IMR-90 (cell line): Measurements from ENCODE around the gene GNA15. TPM values are rescaled to one million over a fixed set of nuclear protein-coding genes. Genes with fewer than 3 reads are reported as not detected.

ENCODE experiments used
- ATAC-seq: fragments of 200-7000 bp; cut with Tn5 transposase; 2 replicates; pipeline ENCODE4 v1.9.1; 2020; ENCODE audit warnings: low read depth, mild to moderate bottlenecking, moderate library complexity
- BruUV-seq: library from RNA; stranded (reverse); fragments of 400-500 nt; replicated peaks from 2 replicates; lab custom pipeline; 2021; lab: Mats Ljungman, UMichigan
- CTCF ChIA-PET: fragments of 300-600 bp; formaldehyde crosslinking; extraction: SDS; loops from one replicate; lab custom pipeline; 2021; ENCODE audit warnings: antibody characterized with exemption; lab: Yijun Ruan, JAX
- POLR2A ChIA-PET: fragments of 300-600 bp; sonication (Branson Sonifier 250); formaldehyde crosslinking; loops from one replicate; lab custom pipeline; 2022; ENCODE audit warnings: antibody characterized with exemption; ENCODE audit not compliant: unreplicated experiment; lab: Charles Lee
- DNase-seq: peaks from one replicate; pipeline ENCODE4 v3.0.0; 2013
- H2AFZ ChIP-seq: replicated peaks from 2 replicates; pipeline ENCODE3; 2013; ENCODE audit warnings: low read length, mild to moderate bottlenecking; ENCODE audit not compliant: poor library complexity
- H2AK5ac ChIP-seq: 2 replicates; pipeline ENCODE4 v1.6.1; 2013; ENCODE audit warnings: low read depth, low read length, inconsistent platforms
- H2AK9ac ChIP-seq: replicated peaks from 2 replicates; pipeline ENCODE3; 2013; ENCODE audit warnings: mild to moderate bottlenecking, low read depth, low read length, moderate library complexity; ENCODE audit not compliant: poor library complexity
- H2BK120ac ChIP-seq: 2 replicates; pipeline ENCODE4 v1.6.1; 2013; ENCODE audit warnings: low read depth, low read length, inconsistent platforms
- H2BK15ac ChIP-seq: 3 replicates; pipeline ENCODE4 v1.6.1; 2013; ENCODE audit warnings: low read depth, low read length, inconsistent platforms
- H2BK20ac ChIP-seq: 2 replicates; pipeline ENCODE4 v1.6.1; 2013; ENCODE audit warnings: low read depth, mild to moderate bottlenecking, inconsistent platforms, low read length, moderate library complexity
- H2BK5ac ChIP-seq: 2 replicates; pipeline ENCODE4 v1.6.1; 2013; ENCODE audit warnings: mild to moderate bottlenecking, low read depth, low read length, inconsistent platforms; ENCODE audit not compliant: poor library complexity, severe bottlenecking
- H3K14ac ChIP-seq: replicated peaks from 2 replicates; pipeline ENCODE4 v1.6.1; 2013; ENCODE audit warnings: low read depth, low read length, inconsistent platforms
- H3K18ac ChIP-seq: 2 replicates; pipeline ENCODE4 v1.6.1; 2013; ENCODE audit warnings: low read depth, low read length, control low read depth
- H3K23ac ChIP-seq: 2 replicates; pipeline ENCODE4 v1.6.1; 2013; ENCODE audit warnings: low read depth, low read length, inconsistent platforms
- H3K27ac ChIP-seq: 2 replicates; pipeline ENCODE4 v1.5.1; 2013; ENCODE audit warnings: mild to moderate bottlenecking, control low read depth, low read length; ENCODE audit not compliant: insufficient read depth
- H3K27me3 ChIP-seq: 2 replicates; pipeline ENCODE4 v1.6.1; 2013; ENCODE audit warnings: low read length; ENCODE audit not compliant: control insufficient read depth, insufficient read depth
- H3K36me3 ChIP-seq: 2 replicates; pipeline ENCODE4 v1.6.1; 2013; ENCODE audit warnings: low read length, mixed read lengths; ENCODE audit not compliant: control insufficient read depth, insufficient read depth
- H3K4ac ChIP-seq: 2 replicates; pipeline ENCODE4 v1.6.1; 2013; ENCODE audit warnings: low read depth, low read length, inconsistent platforms
- H3K4me1 ChIP-seq: 2 replicates; pipeline ENCODE4 v1.6.1; 2013; ENCODE audit warnings: low read length, mixed read lengths; ENCODE audit not compliant: control insufficient read depth, insufficient read depth
- H3K4me2 ChIP-seq: 2 replicates; pipeline ENCODE4 v1.6.1; 2013; ENCODE audit warnings: low read depth, mild to moderate bottlenecking, control low read depth, low read length, moderate library complexity
- H3K4me3 ChIP-seq: 2 replicates; pipeline ENCODE4 v1.5.1; 2013; ENCODE audit warnings: low read depth, mild to moderate bottlenecking, control low read depth, low read length, moderate library complexity; ENCODE audit not compliant: insufficient read depth
- H3K56ac ChIP-seq: 2 replicates; pipeline ENCODE4 v1.6.1; 2013; ENCODE audit warnings: low read length, inconsistent platforms; ENCODE audit not compliant: insufficient read depth; ENCODE audit errors: extremely low read depth
- H3K79me1 ChIP-seq, 2 experiments: 2 replicates each; pipeline ENCODE4 v1.6.1; 2013; ENCODE audit warnings: low read length in 2 of 2, inconsistent platforms in 1 of 2, low read depth in 1 of 2
- H3K9ac ChIP-seq: 2 replicates; pipeline ENCODE4 v1.6.1; 2013; ENCODE audit warnings: low read depth, low read length, control low read depth
- H3K9me1 ChIP-seq: 2 replicates; pipeline ENCODE4 v1.6.1; 2013; ENCODE audit warnings: low read length, inconsistent platforms; ENCODE audit not compliant: insufficient read depth
- H3K9me3 ChIP-seq: 2 replicates; pipeline ENCODE4 v1.6.1; 2013; ENCODE audit warnings: low read length; ENCODE audit not compliant: control insufficient read depth, insufficient read depth
- H4K20me1 ChIP-seq: 2 replicates; pipeline ENCODE4 v1.6.1; 2013; ENCODE audit warnings: low read length, inconsistent platforms; ENCODE audit not compliant: insufficient read depth
- H4K5ac ChIP-seq: 2 replicates; pipeline ENCODE4 v1.6.1; 2013; ENCODE audit warnings: mild to moderate bottlenecking, low read depth, low read length, control low read depth
- H4K8ac ChIP-seq, 2 experiments: 2 replicates each; pipeline ENCODE4 v1.6.1; 2013; ENCODE audit warnings: low read depth in 2 of 2, low read length in 2 of 2, control low read depth in 1 of 2, inconsistent platforms in 1 of 2
- H4K91ac ChIP-seq: 2 replicates; pipeline ENCODE4 v1.6.1; 2013; ENCODE audit warnings: low read depth, low read length, inconsistent platforms; ENCODE audit not compliant: insufficient read depth
- CHD1 ChIP-seq: IDR thresholded peaks from 2 replicates; pipeline ENCODE4 v1.6.1; 2012; ENCODE audit warnings: low read depth, low read length, improper control_type of control experiment
- CTCF ChIP-seq: conservative IDR thresholded peaks from 2 replicates; pipeline ENCODE4 v1.5.1; 2012; ENCODE audit warnings: mild to moderate bottlenecking, low read depth, low read length, improper control_type of control experiment
- ELK1 ChIP-seq: fragments of 150-350 bp; IDR thresholded peaks from 2 replicates; pipeline ENCODE4 v1.6.1; 2016; ENCODE audit warnings: low read depth, mild to moderate bottlenecking, low read length, moderate library complexity, borderline replicate concordance
- FOS ChIP-seq: fragments of 150-350 bp; IDR thresholded peaks from 2 replicates; pipeline ENCODE4 v1.6.1; 2016; ENCODE audit warnings: low read depth, low read length
- MAFK ChIP-seq: IDR thresholded peaks from 2 replicates; pipeline ENCODE4 v1.6.1; 2012; ENCODE audit warnings: low read depth, low read length, improper control_type of control experiment
- NFE2L2 ChIP-seq: fragments of 150-350 bp; IDR thresholded peaks from 2 replicates; pipeline ENCODE4 v1.6.1; 2016; ENCODE audit warnings: low read depth, mild to moderate bottlenecking, low read length
- POLR2A ChIP-seq: IDR thresholded peaks from 2 replicates; pipeline ENCODE4 v1.6.1; 2012; ENCODE audit warnings: mild to moderate bottlenecking, low read depth, low read length
- RAD21 ChIP-seq: IDR thresholded peaks from 2 replicates; pipeline ENCODE4 v1.6.1; 2012; ENCODE audit warnings: low read length, improper control_type of control experiment
- RCOR1 ChIP-seq: IDR thresholded peaks from 2 replicates; pipeline ENCODE4 v1.6.1; 2012; ENCODE audit warnings: mild to moderate bottlenecking, low read length, improper control_type of control experiment; ENCODE audit not compliant: insufficient replicate concordance
- RFX5 ChIP-seq: IDR thresholded peaks from 2 replicates; pipeline ENCODE4 v1.8.0; 2012; ENCODE audit warnings: low read depth, mild to moderate bottlenecking, low read length, moderate library complexity
- SMC3 ChIP-seq: fragments of 150-350 bp; IDR thresholded peaks from 2 replicates; pipeline ENCODE4 v1.6.1; 2016; ENCODE audit warnings: low read depth, mild to moderate bottlenecking, antibody characterized with exemption, low read length, moderate library complexity
- WGBS, 2 experiments: methylation state at CpG; one replicate each; pipeline versions ENCODE4 v1.1.5 to v1.1.7; 2013; ENCODE audit warnings: missing lambda C conversion rate in 2 of 2; ENCODE audit not compliant: insufficient read length in 1 of 2; ENCODE audit errors: extremely low coverage in 2 of 2; 5-methylcytosine and 5-hydroxymethylcytosine counted together
- dilution Hi-C: fragments of 300-500 bp; cut with HindIII; formaldehyde crosslinking; loops from one replicate; pipeline ENCODE4 v1.14.3; 2018; ENCODE audit warnings: low sequenced_read_pairs; ENCODE audit not compliant: unreplicated experiment
- in situ Hi-C: fragments of 300-500 bp; cut with MboI; formaldehyde crosslinking; loops from 3 replicates; pipeline ENCODE4 v1.14.3; 2019; ENCODE audit warnings: low sequenced_read_pairs, inconsistent platforms, mixed read lengths
- intact Hi-C: fragments of 100-400 bp; cut with micrococcal nuclease; formaldehyde crosslinking; loops from 2 replicates; pipeline ENCODE4 v1.10.0; 2022
- polyA plus RNA-seq, 3 experiments: library from polyadenylated mRNA; depleted of rRNA; stranded (reverse); fragments of >200 nt; gene quantifications; 2 replicates each; pipeline ENCODE4 v1.2.3, GENCODE V29; 2012; ENCODE audit warnings: low replicate concordance in 1 of 3
- total RNA-seq: library from RNA; depleted of rRNA; stranded (reverse); fragments of >200 nt; gene quantifications from 2 replicates; pipeline ENCODE4 v1.2.3, GENCODE V29; 2012

The GNA15 gene
- total and polyA plus RNA-seq, 2 of the 4 experiments (the other 2 are of a cell fraction) = 0.18 TPM; not detected in 1

- no peak overlapping the region for H3K9ac ChIP-seq
- TF ChIP-seq SMC3 = no peak
- TF ChIP-seq CHD1 = no peak
- TF ChIP-seq FOS = no peak
- TF ChIP-seq RAD21 = no peak
- TF ChIP-seq ELK1 = no peak
- no peak for TF ChIP-seq RFX5
- no peak for TF ChIP-seq RCOR1
- no peak for TF ChIP-seq NFE2L2
- no peak for TF ChIP-seq POLR2A
- no peak for TF ChIP-seq MAFK
- TF ChIP-seq CTCF = no peak
- no peak overlapping the region for H2BK20ac ChIP-seq
- peaks cover 26% of the 10 kb centered on the region for H3K36me3 ChIP-seq
- no peak overlapping the region for H2BK120ac ChIP-seq
- 93% methylated on average over 40 of the region's 59 CpGs; no CpG with 5 or more reads in 1 of the 2 experiments for WGBS, 2 experiments
- no peak overlapping the region for H2AK5ac ChIP-seq
- H3K4me2 ChIP-seq = no peak overlapping the region
- H4K5ac ChIP-seq = no peak overlapping the region
- ChIA-PET POLR2A (no interaction called here), CTCF (no interaction called here)
- peaks cover 9% of the 10 kb centered on the region for H3K4me1 ChIP-seq
- no peak overlapping the region for H3K4ac ChIP-seq
- ATAC-seq = no peak
- H3K4me3 ChIP-seq = no peak overlapping the region
- no peak overlapping the region for H2BK5ac ChIP-seq
- H2AFZ ChIP-seq = no peak overlapping the region
- H3K79me1 ChIP-seq = peaks cover 7 to 76% of the 10 kb centered on the region in 2 experiments
- H4K91ac ChIP-seq = no peak overlapping the region
- H3K27ac ChIP-seq = no peak overlapping the region
- BruUV-seq = no TSS peak
- intact Hi-C loops = no loop called here
- H3K23ac ChIP-seq = no peak overlapping the region
- H4K20me1 ChIP-seq = peaks cover 46% of the 10 kb centered on the region
- H3K56ac ChIP-seq = no peak overlapping the region
- in situ Hi-C loops = no loop called here
- no peak overlapping the region for H2BK15ac ChIP-seq
- dilution Hi-C loops = no loop called here
- H3K18ac ChIP-seq = no peak overlapping the region
- H2AK9ac ChIP-seq = no peak overlapping the region
- H3K9me1 ChIP-seq = peaks cover 10% of the 10 kb centered on the region
- no peaks in the 10 kb centered on the region for H3K9me3 ChIP-seq
- no peak for DNase-seq
- no peaks in the 10 kb centered on the region for H3K27me3 ChIP-seq
- H3K14ac ChIP-seq = no peak overlapping the region
- no peak overlapping the region for H4K8ac ChIP-seq
These were observed 22.5 kb upstream of the GNA15 start for GRCh38 chr19:3113100-3114017.
